HG03432 (cell line): ENCODE results near the gene IL32.

ENCODE experiments used
- ATAC-seq: cut with Tn5 transposase; IDR thresholded peaks from one replicate; pipeline ENCODE4 v1.9.1; 2021; ENCODE audit warnings: mild to moderate bottlenecking, moderate library complexity; ENCODE audit not compliant: unreplicated experiment

IL32 gene

GRCh38 chr16:3027983-3028715, 37.3 kb upstream of the IL32 start:
- ATAC-seq: peak; percentile 27

GRCh38 chr16:3028716-3029319, 36.6 kb upstream of the IL32 start:
- no peak for ATAC-seq

- ATAC-seq: no peak
Observed at GRCh38 chr16:3029491-3030221, 35.8 kb upstream of the IL32 start.

- no peak for ATAC-seq
Observed at GRCh38 chr16:3030222-3031212, 34.9 kb upstream of the IL32 start.

- ATAC-seq: no peak
Observed at GRCh38 chr16:3032624-3033023, 32.8 kb upstream of the IL32 start.

- ATAC-seq: no peak
Observed at GRCh38 chr16:3035289-3035971, 30.0 kb upstream of the IL32 start.

GRCh38 chr16:3035972-3036725, 29.3 kb upstream of the IL32 start:
- no peak for ATAC-seq

GRCh38 chr16:3036726-3037315, 28.6 kb upstream of the IL32 start, which contains the start of gene BICDL2:
BICDL2 (minus strand) TSS chr16:3036944; CDS start chr16:3035496, 1,448 bp downstream.
- no peak for ATAC-seq

- ATAC-seq: no peak
Observed at GRCh38 chr16:3038256-3038655, 27.2 kb upstream of the IL32 start.

GRCh38 chr16:3038896-3039295, 26.5 kb upstream of the IL32 start:
- no peak for ATAC-seq

- no peak for ATAC-seq
Observed at GRCh38 chr16:3042376-3042775, 23.1 kb upstream of the IL32 start.

GRCh38 chr16:3044708-3045107, 20.7 kb upstream of the IL32 start:
- ATAC-seq: no peak

GRCh38 chr16:3045758-3046640, 19.4 kb upstream of the IL32 start, which contains the start of gene MMP25:
MMP25 (plus strand) TSS chr16:3046561; CDS start chr16:3046918, 357 bp downstream.
- no peak for ATAC-seq

GRCh38 chr16:3046641-3047386, 18.6 kb upstream of the IL32 start:
- ATAC-seq: no peak

GRCh38 chr16:3047387-3047720, 18.1 kb upstream of the IL32 start:
- no peak for ATAC-seq

- no peak for ATAC-seq
Observed at GRCh38 chr16:3049921-3050481, 15.4 kb upstream of the IL32 start.

- ATAC-seq: no peak
Observed at GRCh38 chr16:3050487-3050886, 15.0 kb upstream of the IL32 start.
